ENCODE measurements around the gene ANGEL2.

The ANGEL2 gene

DNA sequence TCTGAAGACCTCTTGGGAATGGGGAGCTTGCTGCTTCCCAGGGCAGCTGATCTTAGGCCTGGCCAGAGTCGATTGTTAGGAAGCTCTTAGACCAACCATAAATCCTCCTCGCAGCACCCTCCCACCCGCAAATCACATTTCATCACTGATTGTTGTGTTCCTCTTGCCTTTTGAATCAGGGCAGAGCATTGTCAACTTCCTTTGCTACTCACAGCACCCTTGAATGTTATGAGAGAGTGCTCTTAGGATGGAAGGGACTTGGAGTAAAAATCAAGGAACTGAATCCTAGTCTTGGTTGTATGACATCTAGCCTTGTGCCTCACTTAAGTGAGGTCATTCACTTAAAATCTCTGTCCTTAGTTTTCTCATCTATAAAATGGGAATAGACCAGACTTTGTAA is 62.3 kb downstream of the ANGEL2 start:
- Histone ChIP-seq H3K9ac (ENCODE audit: low read depth in 1 of 2, low read length in 2 of 2) (no peak overlapping the region), H3K27ac (ENCODE audit: low read depth, low read length) (no peak overlapping the region), H3K36me3 (ENCODE audit: control insufficient read depth in 1 of 2, insufficient read depth in 2 of 2, low read length in 2 of 2) (no peaks in the 10 kb centered on the region), H3K4me3 (ENCODE audit: low read depth in 1 of 2, low read length in 2 of 2) (no peak overlapping the region), H3K4me1 (ENCODE audit: control insufficient read depth in 1 of 2, insufficient read depth in 2 of 2, low read length in 2 of 2) (peaks cover 5 to 11% of the 10 kb centered on the region in 2 donors), H3K9me3 (ENCODE audit: control insufficient read depth in 1 of 2, low read length in 2 of 2) (no peaks in the 10 kb centered on the region), H3K27me3 (ENCODE audit: control insufficient read depth in 1 of 2, insufficient read depth in 2 of 2, low read length in 2 of 2) (peaks cover 15 to 27% of the 10 kb centered on the region in 2 donors)

DNA sequence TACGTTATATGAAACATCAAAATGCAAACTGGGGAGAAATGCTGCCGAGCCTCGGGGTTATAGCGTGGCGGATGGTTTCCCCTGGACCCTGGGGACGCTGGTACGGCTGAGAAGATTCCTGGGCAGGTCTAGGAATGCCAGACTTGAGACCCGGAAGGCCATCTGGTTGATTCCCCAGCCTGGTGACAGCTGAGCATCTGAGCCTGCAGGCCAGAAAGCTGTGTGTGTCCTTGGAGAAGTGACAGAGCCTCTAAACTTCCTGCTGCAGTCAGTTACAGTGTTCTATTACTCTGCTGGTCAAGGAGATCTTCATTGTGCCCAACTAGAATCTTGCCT is 63.1 kb downstream of the ANGEL2 start:
- no peaks in the 10 kb centered on the region for H3K36me3 ChIP-seq (ENCODE audit: control insufficient read depth in 1 of 2, insufficient read depth in 2 of 2, low read length in 2 of 2)
- no peaks in the 10 kb centered on the region for H3K9me3 ChIP-seq (ENCODE audit: control insufficient read depth in 1 of 2, low read length in 2 of 2)
- H3K27me3 ChIP-seq (ENCODE audit: control insufficient read depth in 1 of 2, insufficient read depth in 2 of 2, low read length in 2 of 2) = peaks cover 15 to 27% of the 10 kb centered on the region in 2 donors
- H3K27ac ChIP-seq (ENCODE audit: low read depth, low read length) = no peak overlapping the region
- H3K4me3 ChIP-seq (ENCODE audit: low read depth in 1 of 2, low read length in 2 of 2) = no peak overlapping the region
- H3K9ac ChIP-seq (ENCODE audit: low read depth in 1 of 2, low read length in 2 of 2) = no peak overlapping the region
- peaks cover 5 to 11% of the 10 kb centered on the region in 2 donors for H3K4me1 ChIP-seq (ENCODE audit: control insufficient read depth in 1 of 2, insufficient read depth in 2 of 2, low read length in 2 of 2)

DNA sequence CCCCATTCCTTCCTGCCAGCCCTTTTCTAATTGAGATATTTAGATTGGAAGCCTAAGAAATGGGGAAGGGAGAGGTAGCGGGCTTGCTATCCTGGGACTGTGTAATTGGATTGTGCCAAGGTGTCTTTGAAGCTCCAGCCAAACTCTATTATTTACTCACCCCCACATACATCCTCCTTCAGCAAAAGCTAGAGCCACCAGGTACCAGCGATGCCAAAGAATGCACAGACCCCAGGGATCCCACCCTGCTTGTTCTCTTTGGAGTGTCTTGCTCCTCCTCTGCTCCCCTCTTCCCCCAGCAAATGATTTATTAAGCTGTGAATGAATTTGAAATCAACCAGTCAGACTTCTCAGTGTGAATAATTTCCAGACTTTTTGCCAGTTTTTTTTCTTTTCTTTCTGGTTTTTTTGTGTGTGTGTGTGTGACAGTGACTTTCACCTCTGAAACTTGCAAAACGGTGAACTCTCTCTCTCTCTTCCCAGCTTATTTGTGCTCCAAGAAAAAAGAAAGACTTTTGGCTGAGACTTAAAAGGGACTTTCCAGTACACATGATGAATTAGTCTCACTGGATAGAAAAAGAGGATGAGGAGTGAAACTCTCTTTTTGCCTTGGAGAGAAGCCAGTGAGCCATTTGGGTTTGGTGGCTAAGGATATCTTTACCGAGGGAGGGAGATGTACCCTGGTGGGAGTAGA is 63.6 kb downstream of the ANGEL2 start:
- H3K9ac ChIP-seq (ENCODE audit: low read depth in 1 of 2, low read length in 2 of 2) = no peak overlapping the region
- H3K27me3 ChIP-seq (ENCODE audit: control insufficient read depth in 1 of 2, insufficient read depth in 2 of 2, low read length in 2 of 2) = peaks cover 15 to 27% of the 10 kb centered on the region in 2 donors
- peak overlapping the region in 1 of 2 donors; percentile 44 for H3K4me3 ChIP-seq (ENCODE audit: low read depth in 1 of 2, low read length in 2 of 2)
- no peaks in the 10 kb centered on the region for H3K36me3 ChIP-seq (ENCODE audit: control insufficient read depth in 1 of 2, insufficient read depth in 2 of 2, low read length in 2 of 2)
- H3K4me1 ChIP-seq (ENCODE audit: control insufficient read depth in 1 of 2, insufficient read depth in 2 of 2, low read length in 2 of 2) = peaks cover 5 to 11% of the 10 kb centered on the region in 2 donors
- H3K27ac ChIP-seq (ENCODE audit: low read depth, low read length) = no peak overlapping the region
- H3K9me3 ChIP-seq (ENCODE audit: control insufficient read depth in 1 of 2, low read length in 2 of 2) = no peaks in the 10 kb centered on the region

DNA sequence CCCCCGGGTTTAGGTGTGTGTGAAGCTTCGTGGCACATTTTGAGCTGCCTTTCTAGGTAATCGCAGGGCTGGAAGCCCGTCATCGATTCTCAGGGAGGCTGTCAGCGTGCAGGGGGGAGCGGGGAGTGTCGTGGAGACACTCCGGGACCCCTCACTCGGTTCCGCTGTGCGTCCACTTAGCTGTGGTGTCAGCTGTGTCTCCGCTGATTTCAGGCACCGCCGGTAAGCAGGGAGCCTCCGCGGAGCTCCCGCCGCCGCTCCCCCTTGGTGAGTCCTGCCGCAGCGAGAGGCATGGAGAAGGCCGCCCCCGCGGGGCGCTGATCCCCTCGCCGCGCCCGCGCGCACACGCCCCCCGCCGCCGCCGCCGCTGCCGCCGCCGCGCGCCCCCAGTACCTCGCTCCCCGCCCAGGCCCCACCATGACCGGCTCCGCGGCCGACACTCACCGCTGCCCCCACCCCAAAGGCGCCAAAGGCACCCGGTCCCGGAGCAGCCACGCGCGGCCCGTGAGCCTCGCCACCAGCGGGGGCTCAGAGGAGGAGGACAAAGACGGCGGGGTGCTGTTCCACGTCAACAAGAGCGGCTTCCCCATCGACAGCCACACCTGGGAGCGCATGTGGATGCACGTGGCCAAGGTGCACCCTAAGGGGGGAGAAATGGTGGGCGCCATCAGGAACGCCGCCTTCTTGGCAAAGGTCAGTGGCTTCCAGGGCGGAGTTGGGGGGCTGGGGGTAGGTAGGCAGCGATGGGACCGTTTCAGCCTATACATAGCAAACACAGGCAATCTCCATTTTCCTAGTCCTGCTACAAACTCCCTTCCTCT is 64.3 kb downstream of the ANGEL2 start:
- Histone ChIP-seq H3K9me3 (ENCODE audit: control insufficient read depth in 1 of 2, low read length in 2 of 2) (no peaks in the 10 kb centered on the region), H3K4me3 (ENCODE audit: low read depth in 1 of 2, low read length in 2 of 2) (peak overlapping the region; percentile 69 to 70), H3K9ac (ENCODE audit: low read depth in 1 of 2, low read length in 2 of 2) (no peak overlapping the region), H3K36me3 (ENCODE audit: control insufficient read depth in 1 of 2, insufficient read depth in 2 of 2, low read length in 2 of 2) (no peaks in the 10 kb centered on the region), H3K27ac (ENCODE audit: low read depth, low read length) (no peak overlapping the region), H3K27me3 (ENCODE audit: control insufficient read depth in 1 of 2, insufficient read depth in 2 of 2, low read length in 2 of 2) (peaks cover 15 to 27% of the 10 kb centered on the region in 2 donors), H3K4me1 (ENCODE audit: control insufficient read depth in 1 of 2, insufficient read depth in 2 of 2, low read length in 2 of 2) (peaks cover 5 to 11% of the 10 kb centered on the region in 2 donors)

DNA sequence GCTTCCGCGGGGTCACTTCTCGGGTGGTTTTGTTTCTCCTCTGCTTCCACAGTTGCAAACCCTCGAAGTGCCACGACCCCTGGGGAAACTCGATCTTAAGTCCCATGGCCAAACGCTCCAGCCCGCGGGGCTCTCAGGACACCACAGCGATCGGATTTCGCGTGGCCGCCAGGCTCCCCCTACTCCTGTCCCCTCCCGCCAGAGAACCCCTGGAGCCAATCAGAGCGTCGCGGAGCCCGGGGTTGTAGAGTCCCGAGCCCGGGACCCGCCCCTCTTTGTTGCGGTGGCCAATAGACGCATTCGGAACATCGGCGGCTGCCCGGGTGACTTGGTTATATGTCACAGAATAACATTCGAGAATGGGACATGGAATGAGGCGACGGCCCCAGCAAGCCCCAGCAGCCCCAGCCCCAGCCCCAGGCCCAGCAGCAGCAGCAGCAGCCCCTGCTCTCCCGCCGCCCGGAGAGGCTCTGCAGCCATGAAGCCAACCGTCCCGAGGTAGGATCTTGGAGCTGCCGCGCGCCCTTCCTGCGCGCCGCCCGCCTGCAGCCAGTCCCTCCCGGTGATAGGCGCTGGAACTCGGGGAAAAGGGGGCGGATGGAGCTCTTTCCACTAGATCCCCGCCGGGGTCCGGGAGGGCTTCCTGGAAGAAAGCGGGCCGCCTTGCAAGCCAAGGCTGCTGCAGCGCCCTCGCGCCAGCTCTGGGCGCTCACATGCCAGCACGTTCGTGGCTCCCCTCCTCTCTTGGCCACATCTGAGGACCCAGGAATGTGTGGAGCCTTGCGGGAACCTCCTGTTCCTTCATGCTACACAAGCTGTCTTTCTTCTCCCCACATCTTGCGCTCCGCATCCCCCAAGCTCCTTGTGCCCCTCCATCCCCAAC is 65.2 kb downstream of the ANGEL2 start, which contains the start of gene VASH2:
VASH2 (plus strand) TSS at position 299 of the 883 bp plus-strand sequence. CDS start 1,002 bp downstream, outside the sequence.
- H3K4me1 ChIP-seq (ENCODE audit: control insufficient read depth in 1 of 2, insufficient read depth in 2 of 2, low read length in 2 of 2) = peaks cover 5 to 11% of the 10 kb centered on the region in 2 donors
- H3K4me3 ChIP-seq (ENCODE audit: low read depth in 1 of 2, low read length in 2 of 2) = peak within 1 kb of the TSS; percentile 69 to 70
- H3K36me3 ChIP-seq (ENCODE audit: control insufficient read depth in 1 of 2, insufficient read depth in 2 of 2, low read length in 2 of 2) = no peaks in the 10 kb centered on the region
- peak within 1 kb of the TSS in 1 of 2 donors; percentile 43 for H3K9ac ChIP-seq (ENCODE audit: low read depth in 1 of 2, low read length in 2 of 2)
- no peak within 1 kb of the TSS for H3K27ac ChIP-seq (ENCODE audit: low read depth, low read length)
- H3K9me3 ChIP-seq (ENCODE audit: control insufficient read depth in 1 of 2, low read length in 2 of 2) = no peaks in the 10 kb centered on the region
- H3K27me3 ChIP-seq (ENCODE audit: control insufficient read depth in 1 of 2, insufficient read depth in 2 of 2, low read length in 2 of 2) = peaks cover 15 to 27% of the 10 kb centered on the region in 2 donors

DNA sequence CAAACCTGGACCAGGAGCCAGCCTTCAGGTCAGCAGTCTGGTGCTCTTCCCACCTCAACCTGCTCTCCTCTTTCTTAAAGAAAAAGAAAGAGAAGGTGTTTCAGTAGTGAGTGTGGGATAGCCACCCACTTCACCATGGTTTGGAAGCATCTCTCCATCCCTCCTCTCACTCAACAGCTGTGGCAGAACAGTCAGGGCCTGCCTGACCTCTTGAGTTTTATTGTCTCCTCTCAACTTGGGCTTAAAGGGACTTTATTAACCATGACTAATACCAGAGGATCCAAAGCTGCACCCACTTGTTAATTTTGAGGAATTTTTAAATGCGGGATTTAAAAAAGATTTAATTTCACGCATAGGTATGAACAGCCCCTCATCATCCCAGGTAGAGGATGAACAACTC is 65.9 kb downstream of the ANGEL2 start:
- Histone ChIP-seq H3K27me3 (ENCODE audit: control insufficient read depth in 1 of 2, insufficient read depth in 2 of 2, low read length in 2 of 2) (peaks cover 15 to 27% of the 10 kb centered on the region in 2 donors), H3K4me3 (ENCODE audit: low read depth in 1 of 2, low read length in 2 of 2) (peak overlapping the region; percentile 69 to 70), H3K9me3 (ENCODE audit: control insufficient read depth in 1 of 2, low read length in 2 of 2) (no peaks in the 10 kb centered on the region), H3K9ac (ENCODE audit: low read depth in 1 of 2, low read length in 2 of 2) (no peak overlapping the region), H3K27ac (ENCODE audit: low read depth, low read length) (no peak overlapping the region), H3K36me3 (ENCODE audit: control insufficient read depth in 1 of 2, insufficient read depth in 2 of 2, low read length in 2 of 2) (no peaks in the 10 kb centered on the region), H3K4me1 (ENCODE audit: control insufficient read depth in 1 of 2, insufficient read depth in 2 of 2, low read length in 2 of 2) (peaks cover 5 to 11% of the 10 kb centered on the region in 2 donors)

DNA sequence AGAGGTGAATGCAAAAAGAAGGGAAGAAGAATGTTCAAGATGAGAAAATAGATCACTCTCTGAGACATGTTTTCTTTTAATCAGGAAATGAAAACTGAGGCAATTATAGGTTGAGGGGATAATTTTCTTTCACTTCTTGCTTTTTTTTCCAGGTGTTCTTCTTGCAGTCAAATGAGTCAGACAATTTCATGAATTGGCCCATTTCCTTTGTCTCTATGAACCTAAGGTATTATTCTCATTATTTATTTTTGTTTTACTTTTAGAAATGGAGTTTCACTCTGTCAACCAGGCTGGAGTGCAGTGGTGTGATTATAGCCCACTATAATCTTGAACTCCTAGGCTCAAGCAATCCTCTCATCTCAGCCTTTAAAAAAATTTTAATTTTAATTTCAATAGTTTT is 68.8 kb downstream of the ANGEL2 start:
- Histone ChIP-seq H3K27me3 (ENCODE audit: control insufficient read depth in 1 of 2, insufficient read depth in 2 of 2, low read length in 2 of 2) (peaks cover 13 to 21% of the 10 kb centered on the region in 2 donors), H3K4me1 (ENCODE audit: control insufficient read depth in 1 of 2, insufficient read depth in 2 of 2, low read length in 2 of 2) (peaks cover 5 to 11% of the 10 kb centered on the region in 2 donors), H3K9me3 (ENCODE audit: control insufficient read depth in 1 of 2, low read length in 2 of 2) (no peaks in the 10 kb centered on the region), H3K4me3 (ENCODE audit: low read depth in 1 of 2, low read length in 2 of 2) (no peak overlapping the region), H3K36me3 (ENCODE audit: control insufficient read depth in 1 of 2, insufficient read depth in 2 of 2, low read length in 2 of 2) (no peaks in the 10 kb centered on the region), H3K27ac (ENCODE audit: low read depth, low read length) (no peak overlapping the region), H3K9ac (ENCODE audit: low read depth in 1 of 2, low read length in 2 of 2) (no peak overlapping the region)

DNA sequence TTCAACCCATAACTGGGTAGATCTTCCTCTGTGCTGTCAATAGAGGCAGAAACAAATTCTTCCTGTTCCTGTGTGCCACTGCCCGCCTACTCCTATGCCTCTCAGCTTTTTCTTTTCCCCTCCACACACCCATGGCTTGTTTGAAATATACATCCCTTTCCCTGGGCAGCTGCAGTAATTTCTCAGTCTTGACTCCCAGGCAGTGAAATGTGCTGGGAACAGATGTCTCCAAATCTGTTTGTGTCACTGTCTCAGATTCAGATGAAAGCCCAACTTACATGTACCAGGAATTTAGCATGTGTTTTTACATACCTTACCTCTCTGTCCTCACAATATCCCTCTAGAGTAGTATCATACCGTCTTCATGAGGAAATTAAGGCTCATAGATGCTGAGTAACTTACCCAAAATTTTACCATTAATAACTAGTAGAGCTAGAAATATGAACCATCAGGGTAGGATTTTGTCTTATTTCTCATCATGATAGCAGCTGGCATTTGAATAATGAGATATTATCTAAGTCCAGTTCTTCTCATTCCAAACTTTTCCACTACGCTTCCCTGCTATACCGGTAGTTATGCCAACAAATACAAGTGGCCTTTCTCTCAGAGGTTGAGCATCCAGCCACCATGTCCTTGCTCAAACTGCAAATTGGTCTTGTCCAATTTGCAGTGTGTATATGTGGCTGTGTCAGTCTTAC is 70.1 kb downstream of the ANGEL2 start:
- Histone ChIP-seq H3K36me3 (ENCODE audit: control insufficient read depth in 1 of 2, insufficient read depth in 2 of 2, low read length in 2 of 2) (no peaks in the 10 kb centered on the region), H3K27ac (ENCODE audit: low read depth, low read length) (no peak overlapping the region), H3K27me3 (ENCODE audit: control insufficient read depth in 1 of 2, insufficient read depth in 2 of 2, low read length in 2 of 2) (peaks cover 3 to 11% of the 10 kb centered on the region in 2 donors), H3K9me3 (ENCODE audit: control insufficient read depth in 1 of 2, low read length in 2 of 2) (no peaks in the 10 kb centered on the region), H3K4me1 (ENCODE audit: control insufficient read depth in 1 of 2, insufficient read depth in 2 of 2, low read length in 2 of 2) (peaks cover 0 to under 1% of the 10 kb centered on the region in 2 donors), H3K9ac (ENCODE audit: low read depth in 1 of 2, low read length in 2 of 2) (no peak overlapping the region), H3K4me3 (ENCODE audit: low read depth in 1 of 2, low read length in 2 of 2) (no peak overlapping the region)

DNA sequence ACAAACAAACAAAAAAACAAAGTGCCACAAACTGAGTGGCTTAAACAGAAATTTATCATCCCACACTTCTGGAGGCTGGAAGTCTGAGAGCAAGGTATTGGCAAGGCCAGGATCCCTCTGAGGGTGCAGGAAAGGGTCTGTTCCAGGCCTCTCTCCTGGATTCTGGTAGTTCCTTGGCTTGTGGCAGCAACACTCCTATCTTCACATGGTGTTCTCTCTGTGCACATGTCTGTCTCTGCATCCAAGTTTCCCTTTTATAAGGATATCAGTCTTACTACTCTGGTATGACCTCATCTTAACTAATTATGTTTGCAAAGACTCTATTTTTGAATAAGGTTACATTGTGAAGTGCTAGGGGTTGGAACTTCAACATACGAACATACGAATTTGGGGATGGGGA is 70.6 kb downstream of the ANGEL2 start:
- Histone ChIP-seq H3K9me3 (ENCODE audit: control insufficient read depth in 1 of 2, low read length in 2 of 2) (no peaks in the 10 kb centered on the region), H3K36me3 (ENCODE audit: control insufficient read depth in 1 of 2, insufficient read depth in 2 of 2, low read length in 2 of 2) (no peaks in the 10 kb centered on the region), H3K4me3 (ENCODE audit: low read depth in 1 of 2, low read length in 2 of 2) (no peak overlapping the region), H3K9ac (ENCODE audit: low read depth in 1 of 2, low read length in 2 of 2) (no peak overlapping the region), H3K4me1 (ENCODE audit: control insufficient read depth in 1 of 2, insufficient read depth in 2 of 2, low read length in 2 of 2) (no peaks in the 10 kb centered on the region), H3K27ac (ENCODE audit: low read depth, low read length) (no peak overlapping the region), H3K27me3 (ENCODE audit: control insufficient read depth in 1 of 2, insufficient read depth in 2 of 2, low read length in 2 of 2) (peaks cover under 1 to 9% of the 10 kb centered on the region in 2 donors)
